ENCODE data around the gene UTP15.

DNA sequence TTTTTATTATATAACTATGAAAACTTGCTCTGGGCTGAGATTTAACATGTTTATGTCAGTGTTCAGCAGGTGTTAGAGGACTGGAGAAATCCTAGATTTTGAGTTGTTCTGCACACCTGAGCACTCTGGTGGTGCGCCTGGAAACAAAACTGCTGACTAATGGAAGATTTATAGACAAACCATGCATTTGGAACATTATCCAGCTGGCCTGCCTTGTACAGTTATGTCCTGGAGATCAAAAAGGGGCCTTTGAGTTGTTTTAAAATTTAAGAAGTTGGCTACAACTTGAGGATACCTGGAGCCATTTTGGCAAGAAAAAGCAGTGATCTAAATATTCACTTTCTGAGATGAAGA is 54.8 kb downstream of the UTP15 start:
- no peak for TF ChIP-seq CTCF (IDR thresholded peaks at IDR 0.05; ENCODE audit: extremely low read depth in 1 of 2, insufficient read depth in 1 of 2, low read depth in 1 of 2, low read length in 2 of 2)
- TF ChIP-seq POLR2A (IDR thresholded peaks at IDR 0.05; ENCODE audit: low read depth, low read length), result no peak
- no peak for TF ChIP-seq POLR2AphosphoS5 (IDR thresholded peaks at IDR 0.05; ENCODE audit: insufficient read depth, low read depth, low read length)
- TF ChIP-seq EZH2 (IDR thresholded peaks at IDR 0.05; ENCODE audit: borderline replicate concordance, low read depth, low read length, severe bottlenecking), result no peak
- TF ChIP-seq, protein P1, sequence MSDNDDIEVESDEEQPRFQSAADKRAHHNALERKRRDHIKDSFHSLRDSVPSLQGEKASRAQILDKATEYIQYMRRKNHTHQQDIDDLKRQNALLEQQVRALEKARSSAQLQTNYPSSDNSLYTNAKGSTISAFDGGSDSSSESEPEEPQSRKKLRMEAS (IDR thresholded peaks at IDR 0.05; ENCODE audit: insufficient read depth, insufficient read length), result no peak
- TF ChIP-seq GATA2 (IDR thresholded peaks at IDR 0.05; ENCODE audit: insufficient read depth, insufficient read length, low read depth, low read length), result no peak
- no peak for TF ChIP-seq FOS (IDR thresholded peaks at IDR 0.05; ENCODE audit: borderline replicate concordance, insufficient read depth, low read length)

All from endothelial cell of umbilical vein (primary cell).